PC-9 (cell line): Measurements from ENCODE around the gene TRABD2A.

Experiments
- EZH2 ChIP-seq: fragments of 200-600 bp; sonication (generic); IDR thresholded peaks from 2 replicates; pipeline ENCODE4 v1.8.0; 2017; ENCODE audit warnings: antibody characterized with exemption, low read depth
- TF ChIP-seq, protein P1 (sequence below): fragments of 200-600 bp; sonication (generic); conservative IDR thresholded peaks from 2 replicates; pipeline ENCODE4 v1.6.1; 2017; ENCODE audit warnings: mixed run types, antibody characterized with exemption, mild to moderate bottlenecking, moderate library complexity

DNA sequence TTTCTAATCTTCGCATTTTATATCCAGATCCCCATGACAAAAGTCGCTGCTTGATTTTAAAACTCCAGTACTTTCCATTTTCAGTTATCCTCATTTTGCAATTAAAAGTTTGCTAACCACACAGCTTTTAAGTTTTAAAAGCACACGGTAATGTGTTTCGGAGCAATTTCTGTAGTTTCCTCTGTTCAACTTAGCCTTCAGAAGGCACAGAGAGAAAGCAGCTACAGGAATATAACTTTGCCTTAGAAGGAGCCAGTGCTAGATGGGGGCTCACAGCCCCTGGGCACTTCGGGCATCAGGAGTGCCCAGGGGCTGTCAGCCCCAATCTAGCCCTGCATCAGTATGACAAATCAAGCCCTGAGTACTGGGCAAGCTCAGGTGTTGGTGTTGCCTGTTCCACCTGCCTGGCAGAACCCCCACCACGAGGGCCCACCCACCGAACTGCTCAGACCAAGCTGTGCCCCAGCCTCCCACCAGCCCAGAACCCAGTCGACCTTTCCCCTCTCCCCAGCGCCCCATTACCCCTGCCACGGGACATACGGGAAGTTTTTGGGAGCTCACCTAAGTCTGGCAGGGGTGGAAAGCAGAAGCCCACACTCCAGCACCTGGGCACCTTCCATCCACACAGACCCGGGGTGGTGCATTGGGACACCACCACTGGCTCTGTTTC lies 47.3 kb downstream of the TRABD2A start:
- TF ChIP-seq, protein P1, sequence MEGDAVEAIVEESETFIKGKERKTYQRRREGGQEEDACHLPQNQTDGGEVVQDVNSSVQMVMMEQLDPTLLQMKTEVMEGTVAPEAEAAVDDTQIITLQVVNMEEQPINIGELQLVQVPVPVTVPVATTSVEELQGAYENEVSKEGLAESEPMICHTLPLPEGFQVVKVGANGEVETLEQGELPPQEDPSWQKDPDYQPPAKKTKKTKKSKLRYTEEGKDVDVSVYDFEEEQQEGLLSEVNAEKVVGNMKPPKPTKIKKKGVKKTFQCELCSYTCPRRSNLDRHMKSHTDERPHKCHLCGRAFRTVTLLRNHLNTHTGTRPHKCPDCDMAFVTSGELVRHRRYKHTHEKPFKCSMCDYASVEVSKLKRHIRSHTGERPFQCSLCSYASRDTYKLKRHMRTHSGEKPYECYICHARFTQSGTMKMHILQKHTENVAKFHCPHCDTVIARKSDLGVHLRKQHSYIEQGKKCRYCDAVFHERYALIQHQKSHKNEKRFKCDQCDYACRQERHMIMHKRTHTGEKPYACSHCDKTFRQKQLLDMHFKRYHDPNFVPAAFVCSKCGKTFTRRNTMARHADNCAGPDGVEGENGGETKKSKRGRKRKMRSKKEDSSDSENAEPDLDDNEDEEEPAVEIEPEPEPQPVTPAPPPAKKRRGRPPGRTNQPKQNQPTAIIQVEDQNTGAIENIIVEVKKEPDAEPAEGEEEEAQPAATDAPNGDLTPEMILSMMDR: no peak
- TF ChIP-seq EZH2: no peak
